A549 (cell line): ENCODE data around the gene RGMB. TPM values are rescaled to one million over a fixed set of nuclear protein-coding genes. Genes with fewer than 3 reads are reported as not detected.
A peak's percentile ranks its signal among the peaks of the same experiment; 100 is the strongest.

Experiments used
- ATAC-seq, 2 experiments: fragments of 200-7000 bp in 1 of 2; fragments of >200 bp in 1 of 2; cut with Nextera tagmentation in 1 of 2; cut with Tn5 transposase in 1 of 2; 3 replicates each; pipeline versions ENCODE4 v1.8.0 to v1.9.1; 2018 to 2020; ENCODE audit warnings: mild to moderate bottlenecking in 1 of 2, moderate library complexity in 1 of 2
- CTCF ChIA-PET: fragments of 300-600 bp; sonication (Branson Sonifier 250); formaldehyde crosslinking; extraction: SDS; loops from one replicate; lab custom pipeline; 2021; ENCODE audit warnings: antibody characterized with exemption, inconsistent platforms; lab: Yijun Ruan, JAX
- POLR2A ChIA-PET: fragments of 350-600 bp; formaldehyde crosslinking; extraction: SDS; loops from one replicate; lab custom pipeline; 2021; ENCODE audit warnings: antibody characterized with exemption, inconsistent platforms; lab: Yijun Ruan, JAX
- DNase-seq, 2 experiments: peaks; one replicate each; pipeline versions ENCODE4 v3.0.0 to v3.0.0-alpha.2; 2011 to 2016; ENCODE audit warnings: low read depth in 1 of 2, low spot score in 1 of 2
- FAIRE-seq: peaks from 2 replicates; lab custom pipeline; 2011; peaks lifted over from hg19 to GRCh38; lab: Jason Lieb, UNC
- H3K27ac ChIP-seq, 2 experiments: fragments of >200 bp; sonication (Bioruptor Twin); formaldehyde crosslinking; 3 replicates each; pipeline ENCODE4 v1.5.1; 2016 to 2017
- H3K4me1 ChIP-seq: fragments of >200 bp; sonication (Bioruptor Twin); formaldehyde crosslinking; 3 replicates; pipeline ENCODE4 v1.6.1; 2016
- H3K4me2 ChIP-seq: fragments of >200 bp; sonication (Bioruptor Twin); formaldehyde crosslinking; 3 replicates; pipeline ENCODE4 v1.6.1; 2016
- H3K4me3 ChIP-seq: fragments of >200 bp; sonication (Bioruptor Twin); formaldehyde crosslinking; 3 replicates; pipeline ENCODE4 v1.5.1; 2016
- H3K9me3 ChIP-seq: fragments of >200 bp; sonication (Bioruptor Twin); formaldehyde crosslinking; 3 replicates; pipeline ENCODE4 v1.6.1; 2016
- BHLHE40 ChIP-seq: IDR thresholded peaks from 2 replicates; pipeline ENCODE4 v1.6.1; 2012; ENCODE audit warnings: low read depth, low read length, inconsistent platforms
- CTCF ChIP-seq: fragments of >200 bp; sonication (Bioruptor Twin); formaldehyde crosslinking; IDR thresholded peaks from 3 replicates; pipeline ENCODE4 v1.5.1; 2016
- EHMT2 ChIP-seq: fragments of 200-600 bp; sonication (generic); IDR thresholded peaks from 2 replicates; pipeline ENCODE4 v1.6.1; 2016; ENCODE audit warnings: antibody characterized with exemption, low read depth, mild to moderate bottlenecking, moderate library complexity
- FOSL2 ChIP-seq, 2 experiments: fragments of 450-650 bp in 1 of 2; fragments of >200 bp in 1 of 2; sonication (Bioruptor Twin) in 1 of 2; formaldehyde crosslinking; IDR thresholded peaks; 2 replicates each; pipeline versions ENCODE4 v1.5.0 to v1.6.1; 2016 to 2020; ENCODE audit warnings: mild to moderate bottlenecking in 1 of 2, moderate library complexity in 1 of 2
- FOXS1 ChIP-seq: fragments of 250-450 bp; sonication (Bioruptor Pico); IDR thresholded peaks from 2 replicates; pipeline ENCODE4 v1.5.0; 2020; ENCODE audit warnings: mild to moderate bottlenecking, moderate library complexity
- HES2 ChIP-seq: fragments of >200 bp; sonication (Bioruptor Twin); formaldehyde crosslinking; IDR thresholded peaks from 2 replicates; pipeline ENCODE4 v1.6.1; 2016
- HOXA7 ChIP-seq: fragments of 250-450 bp; sonication (Bioruptor Pico); IDR thresholded peaks from 2 replicates; pipeline ENCODE4 v1.5.0; 2020; ENCODE audit warnings: mild to moderate bottlenecking, moderate library complexity
- KDM1A ChIP-seq: fragments of 200-600 bp; sonication (generic); IDR thresholded peaks from 2 replicates; pipeline ENCODE4 v1.6.1; 2016; ENCODE audit warnings: low read depth, mild to moderate bottlenecking
- KDM5A ChIP-seq: fragments of 200-600 bp; sonication (generic); IDR thresholded peaks from 2 replicates; pipeline ENCODE4 v1.6.1; 2016; ENCODE audit warnings: antibody characterized with exemption, mild to moderate bottlenecking
- MAX ChIP-seq: IDR thresholded peaks from 2 replicates; pipeline ENCODE4 v1.6.1; 2012
- NFE2L2 ChIP-seq: fragments of 150-350 bp; conservative IDR thresholded peaks from 2 replicates; pipeline ENCODE4 v1.6.1; 2014; ENCODE audit warnings: low read length
- PBX3 ChIP-seq: IDR thresholded peaks from 2 replicates; pipeline ENCODE4 v1.6.1; 2012
- PHF8 ChIP-seq: fragments of 200-600 bp; sonication (generic); IDR thresholded peaks from 2 replicates; pipeline ENCODE4 v1.6.1; 2016; ENCODE audit warnings: low read depth, mild to moderate bottlenecking, antibody characterized with exemption, moderate library complexity, borderline replicate concordance
- POLR2A ChIP-seq: IDR thresholded peaks from 2 replicates; pipeline ENCODE4 v1.6.1; 2012; ENCODE audit warnings: mild to moderate bottlenecking, low read length
- SMC3 ChIP-seq: fragments of >200 bp; sonication (Bioruptor Twin); formaldehyde crosslinking; IDR thresholded peaks from 3 replicates; pipeline ENCODE4 v1.6.1; 2018; ENCODE audit warnings: inconsistent platforms
- ZC3H11A ChIP-seq: fragments of 450-650 bp; IDR thresholded peaks from 2 replicates; pipeline ENCODE4 v1.6.1; 2014; ENCODE audit warnings: antibody characterized with exemption, mild to moderate bottlenecking
- ZSCAN20 ChIP-seq: fragments of 250-450 bp; sonication (Bioruptor Pico); IDR thresholded peaks from 2 replicates; pipeline ENCODE4 v1.8.0; 2022; ENCODE audit warnings: mild to moderate bottlenecking, moderate library complexity
- WGBS: methylation state at CpG from one replicate; pipeline ENCODE4 v1.1.6; 2017; ENCODE audit errors: missing lambda C conversion rate; 5-methylcytosine and 5-hydroxymethylcytosine counted together
- polyA plus RNA-seq, 4 experiments: library from polyadenylated mRNA; depleted of rRNA in 3 of 4; stranded (reverse); fragments of >200 nt; fragmentation: RNase III in 1 of 4; extraction: RNeasy Plus Mini Kit Qiagen cat#74134 plus additional on column Dnase treatment in 1 of 4; gene quantifications; 2 replicates in 3 of 4; 3 replicates in 1 of 4; pipeline ENCODE4 v1.2.3, GENCODE V29; 2011 to 2017
- TF ChIP-seq, protein P1 (sequence below): fragments of 200-600 bp; sonication (generic); IDR thresholded peaks from 2 replicates; pipeline ENCODE4 v1.6.1; 2016; ENCODE audit warnings: antibody characterized with exemption, mild to moderate bottlenecking, moderate library complexity

The RGMB gene
- polyA plus RNA-seq, 2 of the 4 experiments (the other 2 are of a cell fraction), result 5.3 to 5.6 TPM

DNA sequence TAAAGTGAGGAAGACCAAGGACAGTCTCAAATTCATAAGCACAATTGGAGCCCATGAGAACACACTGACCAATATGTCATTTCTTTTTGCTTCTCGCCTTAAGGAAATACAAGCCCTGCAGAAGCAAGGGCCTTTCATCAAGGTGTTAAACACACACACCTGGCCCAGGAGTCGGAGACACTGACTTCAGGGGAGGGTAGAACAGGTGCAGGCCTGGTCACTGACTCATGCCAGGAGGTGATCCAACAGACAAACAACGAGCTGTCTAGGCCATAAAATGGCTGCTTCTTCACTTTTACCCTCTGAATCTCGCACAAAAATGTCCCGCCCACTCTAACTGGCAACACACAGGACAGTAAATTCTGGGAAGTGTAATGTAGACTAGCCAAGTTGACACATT is 62.7 kb downstream of the RGMB start:
- Histone ChIP-seq H3K4me2 (no peak overlapping the region), H3K9me3 (no peaks in the 10 kb centered on the region), H3K4me3 (no peak overlapping the region), H3K4me1 (no peaks in the 10 kb centered on the region), H3K27ac (no peak overlapping the region)
- DNase-seq, result no peak
- TF ChIP-seq BHLHE40 (no peak), MAX (no peak), EHMT2 (no peak), NFE2L2 (no peak)
- 79% methylated on average over 5 of the region's 5 CpGs for WGBS
- POLR2A ChIA-PET, result no interaction called here
- CTCF ChIA-PET, result interaction anchor here (0.7 kb wide), 1 partner anchor 212 kb away, joined by 3 read pairs; no protein-coding TSS in a partner anchor
- FAIRE-seq, result no peak
- ATAC-seq, result no peak

- Histone ChIP-seq H3K4me3 (no peak overlapping the region), H3K4me1 (no peaks in the 10 kb centered on the region), H3K9me3 (no peaks in the 10 kb centered on the region), H3K4me2 (no peak overlapping the region), H3K27ac (no peak overlapping the region)
- CTCF ChIA-PET, result interaction anchor here (0.9 to 2.0 kb wide), 9 partner anchors 11 to 221 kb away, joined by 3 to 6 read pairs (median 4); no protein-coding TSS in a partner anchor
- POLR2A ChIA-PET, result interaction anchor here (0.7 kb wide), 1 partner anchor 29 kb away, joined by 3 read pairs; no protein-coding TSS in a partner anchor
- ATAC-seq, result peak; percentile 68 to 83; a peak in 5 of 6 replicates
- FAIRE-seq, result no peak
- WGBS, result 85% methylated on average over 39 of the region's 42 CpGs
- peak in 1 of 2 experiments; percentile 26 for DNase-seq
- TF ChIP-seq KDM1A, result no peak
- TF ChIP-seq CTCF, result peak; percentile 43; the same call in 2 of the 3 replicates
- TF ChIP-seq, protein P1, sequence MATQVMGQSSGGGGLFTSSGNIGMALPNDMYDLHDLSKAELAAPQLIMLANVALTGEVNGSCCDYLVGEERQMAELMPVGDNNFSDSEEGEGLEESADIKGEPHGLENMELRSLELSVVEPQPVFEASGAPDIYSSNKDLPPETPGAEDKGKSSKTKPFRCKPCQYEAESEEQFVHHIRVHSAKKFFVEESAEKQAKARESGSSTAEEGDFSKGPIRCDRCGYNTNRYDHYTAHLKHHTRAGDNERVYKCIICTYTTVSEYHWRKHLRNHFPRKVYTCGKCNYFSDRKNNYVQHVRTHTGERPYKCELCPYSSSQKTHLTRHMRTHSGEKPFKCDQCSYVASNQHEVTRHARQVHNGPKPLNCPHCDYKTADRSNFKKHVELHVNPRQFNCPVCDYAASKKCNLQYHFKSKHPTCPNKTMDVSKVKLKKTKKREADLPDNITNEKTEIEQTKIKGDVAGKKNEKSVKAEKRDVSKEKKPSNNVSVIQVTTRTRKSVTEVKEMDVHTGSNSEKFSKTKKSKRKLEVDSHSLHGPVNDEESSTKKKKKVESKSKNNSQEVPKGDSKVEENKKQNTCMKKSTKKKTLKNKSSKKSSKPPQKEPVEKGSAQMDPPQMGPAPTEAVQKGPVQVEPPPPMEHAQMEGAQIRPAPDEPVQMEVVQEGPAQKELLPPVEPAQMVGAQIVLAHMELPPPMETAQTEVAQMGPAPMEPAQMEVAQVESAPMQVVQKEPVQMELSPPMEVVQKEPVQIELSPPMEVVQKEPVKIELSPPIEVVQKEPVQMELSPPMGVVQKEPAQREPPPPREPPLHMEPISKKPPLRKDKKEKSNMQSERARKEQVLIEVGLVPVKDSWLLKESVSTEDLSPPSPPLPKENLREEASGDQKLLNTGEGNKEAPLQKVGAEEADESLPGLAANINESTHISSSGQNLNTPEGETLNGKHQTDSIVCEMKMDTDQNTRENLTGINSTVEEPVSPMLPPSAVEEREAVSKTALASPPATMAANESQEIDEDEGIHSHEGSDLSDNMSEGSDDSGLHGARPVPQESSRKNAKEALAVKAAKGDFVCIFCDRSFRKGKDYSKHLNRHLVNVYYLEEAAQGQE, result no peak
Observed at GRCh38 chr5:98839469-98840383, 66.3 kb downstream of the RGMB start.

DNA sequence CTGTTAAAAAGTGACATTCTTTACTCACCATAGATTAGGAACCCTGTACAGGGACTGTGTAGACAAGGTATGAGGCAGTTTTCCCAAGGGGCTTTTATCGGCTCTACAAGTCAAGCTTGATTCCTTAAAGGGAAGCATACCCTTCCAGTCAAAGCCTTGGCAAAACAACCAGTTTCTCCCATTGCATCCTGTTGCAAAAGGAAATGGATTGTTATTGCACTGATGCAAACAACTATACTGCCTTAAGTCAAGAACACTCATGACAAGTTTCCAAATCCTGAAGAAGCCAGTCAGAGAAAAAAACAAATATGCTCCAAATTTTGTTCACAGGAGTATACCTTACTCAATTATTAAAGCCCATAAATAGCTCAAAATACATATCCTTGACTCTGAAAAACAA is 67.5 kb downstream of the RGMB start:
- no peak for DNase-seq
- Histone ChIP-seq H3K27ac (no peak overlapping the region), H3K9me3 (no peaks in the 10 kb centered on the region), H3K4me2 (no peak overlapping the region), H3K4me1 (no peaks in the 10 kb centered on the region), H3K4me3 (no peak overlapping the region)
- ChIA-PET CTCF (interaction anchor here (0.6 to 1.5 kb wide), 4 partner anchors 12 to 1430 kb away, joined by 3 to 6 read pairs (median 3); no protein-coding TSS in a partner anchor), POLR2A (no interaction called here)
- 100% methylated on average over 1 of the region's 1 CpG for WGBS
- no peak for TF ChIP-seq HOXA7
- no peak for ATAC-seq
- no peak for FAIRE-seq

DNA sequence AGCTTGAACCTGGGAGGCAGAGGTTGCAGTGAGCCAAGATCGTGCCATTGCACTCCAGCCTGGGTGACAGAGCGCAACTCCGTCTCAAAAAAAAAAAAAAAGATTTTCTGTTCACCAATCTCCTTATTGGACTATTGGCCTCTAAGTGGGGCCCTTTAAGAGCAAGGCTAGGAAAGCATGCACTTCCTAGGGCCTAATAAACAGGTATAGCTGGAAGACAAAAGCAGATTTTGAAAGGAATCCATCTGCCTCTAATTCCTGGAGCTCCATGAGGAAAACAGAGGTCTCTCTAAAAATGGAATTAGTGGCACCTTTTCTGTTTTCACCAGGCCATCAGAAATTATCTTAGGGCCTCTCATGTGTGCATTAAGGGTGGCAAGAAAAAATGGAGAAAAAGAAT is 70.0 kb downstream of the RGMB start:
- Histone ChIP-seq H3K4me3 (no peak overlapping the region), H3K4me2 (no peak overlapping the region), H3K9me3 (no peaks in the 10 kb centered on the region), H3K27ac (no peak overlapping the region), H3K4me1 (peaks cover 9% of the 10 kb centered on the region; the same call in 1 of the 3 replicates)
- WGBS, result 78% methylated on average over 3 of the region's 3 CpGs
- FAIRE-seq (no peak), DNase-seq (no peak), ATAC-seq (no peak)
- ChIA-PET POLR2A (no interaction called here), CTCF (interaction anchor here (0.7 to 2.0 kb wide), 4 partner anchors 73 to 215 kb away, joined by 3 to 8 read pairs (median 3); no protein-coding TSS in a partner anchor)
- TF ChIP-seq ZSCAN20 (CRISPR knock-in tag) (no peak), POLR2A (no peak), HES2 (no peak), CTCF (no peak), KDM5A (no peak), PBX3 (no peak), PHF8 (no peak), ZC3H11A (no peak), FOSL2 (IDR thresholded peaks at IDR 0.05) (no peak), FOSL2 (CRISPR knock-in tag; IDR thresholded peaks at IDR 0.05) (no peak), SMC3 (no peak), FOXS1 (CRISPR knock-in tag) (no peak)
